PC-3 (cell line): ENCODE measurements around the gene DQX1.

Source experiments
- EZH2 ChIP-seq: fragments of 300-600 bp; sonication (generic); IDR thresholded peaks from one replicate; pipeline ENCODE4 v1.6.1; 2017; ENCODE audit warnings: antibody characterized with exemption, mild to moderate bottlenecking, low read length; ENCODE audit not compliant: unreplicated experiment
- TF ChIP-seq, protein P1 (sequence below): fragments of 300-600 bp; sonication (generic); conservative IDR thresholded peaks from 2 replicates; pipeline ENCODE4 v1.5.1; 2017; ENCODE audit warnings: antibody characterized with exemption, low read depth, mild to moderate bottlenecking, low read length

DNA sequence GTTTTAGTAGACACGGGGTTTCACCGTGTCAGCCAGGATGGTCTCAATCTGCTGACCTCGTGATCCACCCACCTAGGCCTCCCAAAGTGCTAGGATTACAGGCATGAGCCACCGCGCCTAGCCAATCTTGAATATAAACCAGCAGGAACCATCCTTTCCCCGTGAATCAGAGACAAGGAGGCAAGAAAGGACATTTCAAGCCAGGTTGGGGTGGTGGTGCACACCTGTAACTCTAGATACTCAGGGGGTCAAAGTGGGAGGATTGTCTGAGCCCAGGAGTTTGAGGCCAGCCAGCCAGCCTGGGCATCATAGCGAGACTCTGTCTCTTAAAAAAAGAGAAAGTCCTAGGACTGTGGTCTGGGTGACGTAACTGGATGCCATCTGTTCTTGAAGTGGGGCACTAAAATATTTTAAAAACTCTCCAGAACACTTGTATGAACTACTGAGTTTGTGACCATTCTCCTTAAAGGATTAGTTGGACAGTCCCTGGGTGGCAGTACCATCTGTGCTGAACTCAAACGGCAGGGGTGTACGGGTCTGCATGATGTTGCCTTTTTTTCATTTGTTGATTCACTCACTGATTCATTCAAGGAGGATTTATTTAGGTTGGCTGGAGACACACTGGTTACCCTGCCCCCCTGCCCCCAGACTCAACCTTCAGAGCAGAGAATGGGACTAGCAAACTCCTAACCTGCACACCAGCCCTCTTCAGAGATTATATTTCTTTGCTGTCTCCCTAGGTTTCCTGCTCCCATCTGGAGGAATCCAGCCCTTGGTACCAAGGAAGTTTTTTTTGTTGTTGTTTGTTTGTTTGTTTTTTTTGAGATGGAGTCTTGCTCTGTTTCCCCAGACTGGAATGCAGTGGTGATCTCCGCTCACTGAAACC, 14.7 kb downstream of the DQX1 start:
- TF ChIP-seq, protein P1, sequence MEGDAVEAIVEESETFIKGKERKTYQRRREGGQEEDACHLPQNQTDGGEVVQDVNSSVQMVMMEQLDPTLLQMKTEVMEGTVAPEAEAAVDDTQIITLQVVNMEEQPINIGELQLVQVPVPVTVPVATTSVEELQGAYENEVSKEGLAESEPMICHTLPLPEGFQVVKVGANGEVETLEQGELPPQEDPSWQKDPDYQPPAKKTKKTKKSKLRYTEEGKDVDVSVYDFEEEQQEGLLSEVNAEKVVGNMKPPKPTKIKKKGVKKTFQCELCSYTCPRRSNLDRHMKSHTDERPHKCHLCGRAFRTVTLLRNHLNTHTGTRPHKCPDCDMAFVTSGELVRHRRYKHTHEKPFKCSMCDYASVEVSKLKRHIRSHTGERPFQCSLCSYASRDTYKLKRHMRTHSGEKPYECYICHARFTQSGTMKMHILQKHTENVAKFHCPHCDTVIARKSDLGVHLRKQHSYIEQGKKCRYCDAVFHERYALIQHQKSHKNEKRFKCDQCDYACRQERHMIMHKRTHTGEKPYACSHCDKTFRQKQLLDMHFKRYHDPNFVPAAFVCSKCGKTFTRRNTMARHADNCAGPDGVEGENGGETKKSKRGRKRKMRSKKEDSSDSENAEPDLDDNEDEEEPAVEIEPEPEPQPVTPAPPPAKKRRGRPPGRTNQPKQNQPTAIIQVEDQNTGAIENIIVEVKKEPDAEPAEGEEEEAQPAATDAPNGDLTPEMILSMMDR, result no peak
- TF ChIP-seq EZH2, result no peak
